KOPT-K1 (cell line): Measurements from ENCODE around the gene NINJ2.

Source experiments
- H3K27ac ChIP-seq: fragments of 200-600 bp; sonication (generic); 2 replicates; pipeline ENCODE4 v1.5.1; 2016; ENCODE audit warnings: antibody characterized with exemption, mild to moderate bottlenecking, low read depth, low read length; ENCODE audit not compliant: poor library complexity, severe bottlenecking
- H3K36me3 ChIP-seq: fragments of 200-600 bp; sonication (generic); 2 replicates; pipeline ENCODE4 v1.5.1; 2017; ENCODE audit warnings: antibody characterized with exemption, mild to moderate bottlenecking, low read length, moderate library complexity; ENCODE audit not compliant: insufficient read depth
- H3K9me3 ChIP-seq: fragments of 200-600 bp; sonication (generic); 2 replicates; pipeline ENCODE4 v1.5.1; 2017; ENCODE audit warnings: antibody characterized with exemption, low read length, mild to moderate bottlenecking; ENCODE audit not compliant: insufficient read depth, poor library complexity, severe bottlenecking

NINJ2 gene

GRCh38 chr12:684416-684815, 21.2 kb upstream of the NINJ2 start:
- Histone ChIP-seq H3K9me3 (no peaks in the 10 kb centered on the region), H3K27ac (peak overlapping the region; percentile 30), H3K36me3 (no peaks in the 10 kb centered on the region)

- Histone ChIP-seq H3K9me3 (no peaks in the 10 kb centered on the region), H3K36me3 (no peaks in the 10 kb centered on the region), H3K27ac (no peak overlapping the region)
Measured at GRCh38 chr12:681568-682256, 18.5 kb upstream of the NINJ2 start.

GRCh38 chr12:678747-679712, 15.8 kb upstream of the NINJ2 start:
- no peaks in the 10 kb centered on the region for H3K36me3 ChIP-seq
- no peaks in the 10 kb centered on the region for H3K9me3 ChIP-seq
- no peak overlapping the region for H3K27ac ChIP-seq

GRCh38 chr12:675562-675961, 12.3 kb upstream of the NINJ2 start:
- Histone ChIP-seq H3K9me3 (no peaks in the 10 kb centered on the region), H3K36me3 (no peaks in the 10 kb centered on the region), H3K27ac (peak overlapping the region; percentile 30)

GRCh38 chr12:674272-674781, 11.1 kb upstream of the NINJ2 start:
- Histone ChIP-seq H3K9me3 (no peaks in the 10 kb centered on the region), H3K27ac (peak overlapping the region; percentile 94), H3K36me3 (no peaks in the 10 kb centered on the region)

- H3K27ac ChIP-seq, result peak overlapping the region; percentile 94
- H3K9me3 ChIP-seq, result no peaks in the 10 kb centered on the region
- no peaks in the 10 kb centered on the region for H3K36me3 ChIP-seq
Measured at GRCh38 chr12:673849-674248, 10.6 kb upstream of the NINJ2 start.

GRCh38 chr12:669576-669945, 6.3 kb upstream of the NINJ2 start:
- no peaks in the 10 kb centered on the region for H3K36me3 ChIP-seq
- no peaks in the 10 kb centered on the region for H3K9me3 ChIP-seq
- peak overlapping the region; percentile 25 for H3K27ac ChIP-seq

GRCh38 chr12:668090-668481, 4.8 kb upstream of the NINJ2 start:
- Histone ChIP-seq H3K27ac (peak overlapping the region; percentile 23), H3K9me3 (no peaks in the 10 kb centered on the region), H3K36me3 (no peaks in the 10 kb centered on the region)

- Histone ChIP-seq H3K27ac (peak overlapping the region; percentile 38), H3K9me3 (no peaks in the 10 kb centered on the region), H3K36me3 (no peaks in the 10 kb centered on the region)
Measured at GRCh38 chr12:666766-667308, 3.6 kb upstream of the NINJ2 start.

GRCh38 chr12:666066-666465, 2.8 kb upstream of the NINJ2 start:
- no peaks in the 10 kb centered on the region for H3K36me3 ChIP-seq
- H3K27ac ChIP-seq, result no peak overlapping the region
- no peaks in the 10 kb centered on the region for H3K9me3 ChIP-seq

GRCh38 chr12:664779-665092, 1.5 kb upstream of the NINJ2 start:
- Histone ChIP-seq H3K36me3 (no peaks in the 10 kb centered on the region), H3K27ac (no peak overlapping the region), H3K9me3 (no peaks in the 10 kb centered on the region)

GRCh38 chr12:664075-664778, 982 bp upstream of the NINJ2 start:
- Histone ChIP-seq H3K27ac (no peak overlapping the region), H3K36me3 (no peaks in the 10 kb centered on the region), H3K9me3 (no peaks in the 10 kb centered on the region)

- H3K27ac ChIP-seq, result peak overlapping the region; percentile 59
Measured at GRCh38 chr12:662566-663292, 516 bp downstream of the NINJ2 start.

GRCh38 chr12:661720-662486, 1.3 kb downstream of the NINJ2 start:
- Histone ChIP-seq H3K27ac (peak overlapping the region; percentile 59), H3K36me3 (no peaks in the 10 kb centered on the region)

More at GRCh38 chr12:662566-663292, 516 bp downstream of the NINJ2 start:
- Histone ChIP-seq H3K36me3 (no peaks in the 10 kb centered on the region), H3K9me3 (no peaks in the 10 kb centered on the region)

More at GRCh38 chr12:661720-662486, 1.3 kb downstream of the NINJ2 start:
- H3K9me3 ChIP-seq, result no peaks in the 10 kb centered on the region
